SKM-1 treated with dmso at 0.1 percent for 144 hours (cell line): ENCODE data around the gene MTMR10.

ENCODE experiments used
- DNase-seq: peaks from one replicate; lab custom pipeline; 2025; ENCODE audit not compliant: unreplicated experiment; lab: John Stamatoyannopoulos, UW

MTMR10 gene

DNA sequence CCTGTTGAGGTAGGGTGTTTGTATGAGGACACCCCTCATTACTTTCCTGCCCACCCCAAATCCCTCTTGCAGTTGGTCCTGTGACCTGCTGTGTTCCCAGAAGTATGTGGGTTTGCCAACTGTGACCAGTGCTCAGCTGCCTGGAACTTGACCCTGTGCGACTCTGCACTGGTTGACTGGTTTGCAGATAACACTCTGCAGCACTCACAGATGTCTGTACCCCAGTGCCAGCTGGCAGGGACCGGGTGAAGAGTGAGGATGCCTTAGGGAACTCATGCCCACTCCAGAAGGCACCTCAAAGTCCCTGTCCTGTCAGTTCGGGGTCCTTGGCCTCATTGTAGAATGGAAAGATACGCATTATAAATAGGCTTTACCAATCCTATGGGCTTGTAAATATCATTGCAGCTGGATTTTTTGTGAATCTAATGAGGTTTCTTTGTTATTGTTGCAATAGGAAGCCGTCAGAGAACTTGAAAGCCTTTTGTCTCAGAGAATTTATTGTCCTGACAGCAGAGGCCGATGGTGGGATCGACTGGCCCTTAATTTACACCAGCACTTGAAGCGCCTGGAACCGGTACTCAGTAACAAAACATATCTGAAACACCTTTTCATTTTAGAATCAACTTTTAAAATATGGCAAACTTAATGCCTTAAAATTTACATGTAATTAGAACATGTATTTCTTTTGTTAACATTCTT lies 69.5 kb downstream of the MTMR10 start:
- DNase-seq, result no peak

DNA sequence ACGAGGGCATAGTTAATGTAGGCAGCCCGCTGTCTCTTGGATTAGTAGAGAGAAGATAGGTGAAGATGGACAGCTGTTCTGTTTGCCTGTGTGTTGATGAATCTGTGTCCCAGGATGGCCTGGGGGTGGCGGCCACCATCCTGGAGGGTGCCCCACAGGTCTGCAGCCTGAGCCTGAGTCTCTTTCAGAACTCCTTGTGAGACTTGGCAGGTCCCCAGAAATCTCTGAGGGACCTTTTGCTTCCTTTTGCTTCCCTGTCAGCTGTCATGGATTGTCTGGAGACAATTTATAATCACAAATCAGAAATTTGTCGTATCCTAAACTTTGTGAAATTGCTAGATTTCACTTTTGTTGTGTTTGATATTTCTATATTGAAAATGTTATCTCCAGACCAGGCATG lies 70.3 kb downstream of the MTMR10 start:
- no peak for DNase-seq

DNA sequence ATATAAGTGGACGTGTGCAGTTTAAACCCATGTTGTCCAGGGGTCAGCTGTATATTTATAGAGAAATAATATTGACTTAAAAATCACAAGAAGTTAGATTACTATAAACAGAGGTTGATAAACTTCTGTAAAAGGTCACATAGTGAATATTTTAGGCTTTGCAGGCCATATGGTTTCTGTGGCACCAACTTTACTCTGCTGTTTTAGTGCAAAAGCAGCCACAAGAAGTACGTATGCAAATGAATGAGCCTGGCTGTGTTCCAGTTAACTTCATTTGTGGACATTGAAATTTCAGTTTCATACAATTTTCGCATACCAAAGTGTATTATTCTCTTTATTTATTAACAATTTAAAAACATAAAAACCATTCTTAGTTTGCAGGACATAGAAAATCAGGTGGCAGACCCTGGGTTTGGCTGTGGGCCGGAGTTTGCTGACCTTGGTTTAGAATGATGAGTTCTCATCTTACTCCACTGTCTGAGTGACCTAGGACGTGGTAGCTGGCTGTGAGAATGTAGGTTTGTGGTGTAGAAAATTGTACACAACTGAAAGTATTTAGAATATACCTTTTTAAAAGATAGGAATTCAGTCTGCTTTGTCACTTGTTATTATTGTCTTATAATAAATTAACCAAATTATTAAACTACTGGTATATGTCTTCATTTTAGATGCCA lies 71.4 kb downstream of the MTMR10 start:
- no peak for DNase-seq

- no peak for DNase-seq
Measured at GRCh38 chr15:30918366-30918765, 73.1 kb downstream of the MTMR10 start.

DNA sequence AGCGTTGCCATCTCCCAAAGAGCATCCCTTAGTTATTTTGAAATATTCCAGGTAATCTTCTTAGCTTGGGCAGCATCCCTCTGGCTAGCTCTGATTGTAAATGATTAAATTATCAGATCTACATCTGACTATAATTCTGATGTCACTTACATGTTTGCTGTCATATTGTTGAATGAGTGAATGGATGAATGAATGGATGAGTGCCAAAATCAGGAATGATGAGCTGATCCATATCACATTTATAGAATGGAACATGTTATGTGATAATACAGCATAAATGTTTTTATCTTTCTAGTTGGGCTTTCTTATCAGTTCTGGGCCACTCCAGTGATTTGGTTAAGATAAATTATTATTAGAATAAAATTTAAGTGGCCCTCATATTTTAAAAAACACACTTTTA lies 73.8 kb downstream of the MTMR10 start:
- DNase-seq, result no peak

DNA sequence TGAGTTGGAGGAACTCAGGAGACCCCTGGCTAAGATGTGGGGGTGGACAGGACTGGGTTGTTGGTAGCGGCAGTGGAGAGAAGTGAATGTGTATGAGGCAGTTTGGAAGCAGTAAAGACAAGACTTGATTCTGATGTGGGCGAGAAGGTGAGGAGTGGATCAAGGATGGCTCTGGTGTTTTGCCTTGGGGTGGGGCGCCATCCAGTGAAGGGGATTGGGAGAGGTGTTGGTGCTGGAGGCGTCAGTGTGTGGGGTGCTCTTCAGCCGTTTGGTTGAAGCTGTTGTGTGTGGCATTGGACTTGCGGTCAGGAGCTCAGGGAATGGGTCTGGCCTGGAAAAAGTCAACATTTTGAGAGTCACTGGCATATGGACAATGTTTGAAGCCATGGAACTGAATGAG lies 74.4 kb downstream of the MTMR10 start:
- DNase-seq, result no peak

DNA sequence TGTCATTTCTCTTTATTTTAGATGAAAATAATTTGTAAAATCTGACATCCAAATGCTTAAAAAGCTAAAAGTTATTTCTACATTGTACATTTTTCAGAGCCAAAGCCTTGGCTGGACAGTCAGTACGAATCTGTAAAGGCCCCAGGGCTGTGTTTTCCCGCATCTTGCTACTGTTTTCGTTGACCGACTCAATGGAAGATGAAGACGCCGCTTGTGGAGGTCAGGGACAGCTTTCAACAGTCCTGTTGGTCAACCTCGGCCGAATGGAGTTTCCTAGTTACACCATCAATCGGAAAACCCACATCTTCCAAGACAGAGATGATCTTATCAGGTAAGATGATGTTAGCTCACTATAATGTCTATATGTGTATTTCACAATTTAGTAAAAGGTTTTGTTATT lies 77.7 kb downstream of the MTMR10 start:
- DNase-seq, result no peak

- no peak for DNase-seq
Measured at GRCh38 chr15:30906366-30906765, 85.1 kb downstream of the MTMR10 start.

DNA sequence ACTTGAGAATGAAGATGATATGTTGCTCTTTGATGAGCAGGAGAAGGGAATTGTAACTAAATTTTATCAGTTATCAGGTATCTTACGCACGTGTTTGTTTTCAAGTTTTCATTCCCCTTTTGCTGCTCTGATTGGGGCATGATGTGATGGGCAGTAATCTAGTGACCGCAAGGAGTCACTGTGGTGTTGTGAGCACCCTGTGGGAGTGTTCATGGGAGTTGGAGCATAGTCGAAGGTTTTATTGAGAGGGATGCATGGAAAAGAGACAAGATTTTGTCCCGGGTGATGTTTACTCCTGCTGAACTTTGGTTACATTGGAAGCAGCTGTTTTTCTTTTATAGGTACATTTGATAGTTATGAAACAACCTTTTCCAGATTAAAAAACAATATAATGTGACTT lies 85.6 kb downstream of the MTMR10 start:
- no peak for DNase-seq

GRCh38 chr15:30904812-30905211 lies 86.6 kb downstream of the MTMR10 start:
- no peak for DNase-seq

DNA sequence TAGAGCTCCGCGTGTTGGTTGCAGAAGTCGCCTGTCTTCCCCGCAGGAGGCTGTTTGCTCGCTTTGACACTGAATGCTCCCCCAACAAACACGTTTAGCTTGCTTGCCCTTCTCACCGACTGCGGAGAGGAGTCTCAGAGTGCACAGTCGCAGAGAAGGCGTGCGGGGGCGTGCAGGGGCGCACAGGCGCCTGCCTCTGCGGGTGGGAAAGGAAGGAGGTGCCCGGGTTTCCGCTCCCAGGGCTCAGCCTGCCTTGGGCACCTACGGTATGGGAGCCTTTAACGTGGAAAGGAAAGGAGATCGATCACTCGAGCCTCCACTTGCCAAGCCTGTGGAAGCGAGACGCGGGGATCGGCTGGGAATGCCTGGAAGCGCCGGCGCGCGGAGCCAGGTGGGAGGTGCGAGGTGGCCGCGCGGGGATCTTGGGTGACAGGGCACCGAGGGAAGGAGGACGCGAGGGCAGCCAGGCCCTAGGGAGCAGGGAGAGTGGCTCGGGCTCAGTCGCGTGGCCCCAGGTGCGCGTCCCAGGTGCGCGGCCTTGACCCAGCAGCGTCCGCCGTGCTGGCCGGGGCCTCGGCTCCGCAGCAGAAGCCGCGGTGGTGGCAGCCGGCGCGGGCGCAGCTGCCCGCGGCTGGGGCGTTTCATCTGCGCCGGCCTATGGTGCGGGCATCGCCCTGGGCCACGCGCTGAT lies 87.8 kb downstream of the MTMR10 start, which contains the start of gene FAN1:
TSS of gene FAN1 (plus strand) at position 419 of the 691 bp plus-strand sequence. CDS start 749 bp downstream, outside the sequence.
- DNase-seq, result peak; percentile 25

DNA sequence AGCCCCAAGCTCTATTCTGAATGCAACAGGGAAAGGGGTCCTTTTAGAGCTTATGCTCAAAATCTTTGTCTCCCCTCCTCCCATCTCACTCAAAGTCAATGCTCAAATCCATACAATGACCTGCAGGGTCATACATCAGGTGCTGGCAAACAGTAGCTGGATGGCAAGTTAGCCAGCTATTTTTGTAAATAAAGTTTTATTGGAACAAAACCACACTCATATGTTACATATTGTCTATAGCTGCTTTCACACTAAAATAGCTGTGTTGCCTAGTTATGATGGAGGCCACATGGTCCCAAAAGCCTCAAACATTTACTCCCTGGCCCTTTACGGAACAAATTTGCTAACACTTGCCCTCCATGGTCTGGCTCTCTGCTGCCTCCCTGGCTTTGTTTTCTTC lies 89.5 kb downstream of the MTMR10 start:
- no peak for DNase-seq

DNA sequence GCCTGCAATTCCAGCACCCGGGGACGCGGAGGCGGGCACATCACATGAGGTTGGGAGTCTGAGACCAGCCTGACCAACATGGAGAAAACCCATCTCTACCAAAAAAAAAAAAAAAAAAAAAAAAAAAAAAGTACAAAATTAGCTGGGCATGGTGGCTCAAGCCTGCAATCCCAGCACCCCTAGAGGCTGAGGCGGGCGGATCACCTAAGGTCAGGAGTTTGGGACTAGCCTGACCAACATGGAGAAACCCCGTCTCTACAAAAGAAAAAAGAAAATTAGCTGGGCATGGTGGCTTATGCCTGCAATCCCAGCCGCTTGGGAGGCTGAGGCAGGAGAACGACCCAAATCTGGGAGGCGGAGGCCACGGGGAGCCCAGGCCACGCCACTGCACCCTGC lies 95.2 kb downstream of the MTMR10 start:
- DNase-seq, result no peak

DNA sequence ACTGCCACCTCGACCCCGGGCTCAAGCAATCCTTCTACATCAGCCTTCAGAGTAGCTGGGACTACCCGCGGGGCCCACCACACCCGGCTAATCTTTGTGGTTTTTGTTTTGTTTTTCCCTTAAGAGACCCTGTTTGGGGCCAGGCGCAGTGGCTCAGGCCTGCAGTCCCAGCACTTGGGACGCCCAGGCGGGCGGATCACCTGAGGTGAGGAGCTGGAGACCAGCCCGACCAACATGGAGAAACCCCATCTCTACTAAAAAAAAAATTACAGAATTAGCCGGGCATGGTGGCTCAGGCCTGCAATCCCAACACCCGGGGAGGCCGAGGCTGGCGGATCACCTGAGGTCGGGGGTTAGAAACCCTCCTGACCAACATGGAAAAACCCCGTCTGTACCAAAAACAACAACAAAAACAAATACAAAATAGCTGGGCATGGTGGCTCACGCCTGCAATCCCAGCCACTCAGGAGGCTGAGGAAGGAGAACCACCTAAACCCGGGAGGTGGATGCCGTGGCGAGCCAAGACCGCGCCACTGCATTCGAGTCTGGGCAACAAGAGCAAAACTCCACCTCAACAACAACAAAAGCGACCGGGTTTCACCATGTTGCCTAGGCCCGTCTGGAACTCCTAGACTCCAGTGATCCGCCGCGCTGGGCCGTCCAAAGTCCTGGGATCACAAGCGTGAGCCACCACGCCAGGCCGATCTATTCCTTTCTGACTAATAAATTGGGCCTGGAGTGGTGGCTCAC lies 95.8 kb downstream of the MTMR10 start:
- no peak for DNase-seq

DNA sequence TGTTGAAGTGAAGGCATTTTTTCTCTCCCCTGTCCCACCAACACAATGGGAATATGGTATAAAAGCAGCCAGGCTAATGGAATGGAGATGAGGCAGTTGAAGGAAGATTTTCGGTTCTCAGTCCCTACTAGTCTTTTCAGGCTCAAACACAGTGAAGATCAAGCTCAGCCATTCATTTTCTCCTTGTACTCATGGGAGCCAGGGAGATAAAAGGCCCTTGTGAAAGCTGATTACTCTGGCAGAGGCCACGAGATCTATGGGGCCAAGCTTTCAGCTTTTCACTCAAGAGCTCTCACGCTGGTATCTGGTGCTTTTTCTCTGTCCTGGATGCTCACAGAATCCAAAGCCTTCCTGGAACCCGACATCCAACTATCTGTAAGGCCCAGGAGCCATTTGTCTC lies 102.2 kb downstream of the MTMR10 start:
- no peak for DNase-seq
